Keratinocyte (primary cell): Measurements from ENCODE around the gene HAO2. TPM values are rescaled to one million over a fixed set of nuclear protein-coding genes. Genes with fewer than 3 reads are reported as not detected.

Experiments used
- DNase-seq: peaks from one replicate; pipeline ENCODE4 v3.0.0-alpha.2; 2011; ENCODE audit warnings: low read depth, missing footprints, low spot score
- FAIRE-seq: peaks from 2 replicates; lab custom pipeline; 2011; peaks lifted over from hg19 to GRCh38; lab: Jason Lieb, UNC
- H2AFZ ChIP-seq: 2 replicates; pipeline ENCODE4 v1.6.0; 2012; ENCODE audit warnings: low read length, control low read depth, inconsistent platforms; ENCODE audit not compliant: control insufficient read depth
- H3K27ac ChIP-seq: 2 replicates; pipeline ENCODE4 v1.5.1; 2011; ENCODE audit warnings: low read length; ENCODE audit not compliant: control insufficient read depth, insufficient read depth
- H3K27me3 ChIP-seq: 3 replicates; pipeline ENCODE4 v1.6.0; 2011; ENCODE audit warnings: low read length; ENCODE audit not compliant: control insufficient read depth, insufficient read depth; ENCODE audit errors: extremely low read depth
- H3K36me3 ChIP-seq, 2 experiments: 2 replicates in 1 of 2; 3 replicates in 1 of 2; pipeline ENCODE4 v1.5.1; 2011; ENCODE audit warnings: low read length in 2 of 2, mild to moderate bottlenecking in 1 of 2; ENCODE audit not compliant: control insufficient read depth in 2 of 2, insufficient read depth in 2 of 2; ENCODE audit errors: extremely low read depth in 1 of 2
- H3K4me1 ChIP-seq: 3 replicates; pipeline ENCODE4 v1.5.1; 2011; ENCODE audit warnings: low read length; ENCODE audit not compliant: control insufficient read depth, insufficient read depth; ENCODE audit errors: extremely low read depth
- H3K4me2 ChIP-seq: 3 replicates; pipeline ENCODE4 v1.6.0; 2011; ENCODE audit warnings: low read depth, low read length; ENCODE audit not compliant: control insufficient read depth, insufficient read depth; ENCODE audit errors: extremely low read depth
- H3K4me3 ChIP-seq, 3 experiments: fragments of 200-600 bp in 1 of 3; sonication (generic) in 1 of 3; 2 replicates in 2 of 3; 3 replicates in 1 of 3; pipeline ENCODE4 v1.5.1; 2011 to 2016; ENCODE audit warnings: low read length in 3 of 3, mild to moderate bottlenecking in 3 of 3, control low read depth in 2 of 3, inconsistent platforms in 1 of 3, low read depth in 1 of 3, mixed read lengths in 1 of 3, mixed run types in 1 of 3, moderate library complexity in 1 of 3; ENCODE audit not compliant: control insufficient read depth in 2 of 3, insufficient read depth in 2 of 3; ENCODE audit errors: extremely low read depth in 1 of 3
- H3K79me2 ChIP-seq: 2 replicates; pipeline ENCODE4 v1.6.0; 2012; ENCODE audit warnings: low read length; ENCODE audit not compliant: control insufficient read depth, insufficient read depth
- H3K9ac ChIP-seq: 3 replicates; pipeline ENCODE4 v1.6.0; 2011; ENCODE audit warnings: low read length; ENCODE audit not compliant: control insufficient read depth, insufficient read depth; ENCODE audit errors: extremely low read depth
- H3K9me1 ChIP-seq: 3 replicates; pipeline ENCODE4 v1.6.0; 2011; ENCODE audit warnings: low read length; ENCODE audit not compliant: control insufficient read depth, insufficient read depth; ENCODE audit errors: extremely low read depth
- H3K9me3 ChIP-seq: 2 replicates; pipeline ENCODE4 v1.5.1; 2012; ENCODE audit warnings: low read depth, low read length; ENCODE audit not compliant: control insufficient read depth
- H4K20me1 ChIP-seq: 3 replicates; pipeline ENCODE4 v1.6.0; 2011; ENCODE audit warnings: low read length; ENCODE audit not compliant: control insufficient read depth, insufficient read depth; ENCODE audit errors: extremely low read depth
- EZH2 ChIP-seq: IDR thresholded peaks from one replicate; pipeline ENCODE4 v1.6.1; 2012; ENCODE audit warnings: inconsistent platforms, mild to moderate bottlenecking, low read length, moderate library complexity
- dilution Hi-C: fragments of 300-500 bp; cut with MboI; formaldehyde crosslinking; loops from one replicate; pipeline ENCODE4 v1.7.0; 2020; ENCODE audit warnings: low sequenced_read_pairs; ENCODE audit not compliant: extremely low pct_ligation_motif_present
- polyA plus RNA-seq, 5 experiments: library from polyadenylated mRNA; depleted of rRNA in 3 of 5; stranded (reverse) in 3 of 5; stranded (forward) in 1 of 5; unstranded in 1 of 5; fragments of >200 nt; gene quantifications; 1 replicate in 1 of 5; 2 replicates in 3 of 5; 3 replicates in 1 of 5; pipeline versions ENCODE4 v1.2.1 to v1.2.3, GENCODE V29; 2011 to 2012; ENCODE audit warnings: missing spikeins in 2 of 5, low read depth in 1 of 5, low replicate concordance in 1 of 5
- TF ChIP-seq, protein P1 (sequence below), 3 experiments: IDR thresholded peaks in 1 of 3; conservative IDR thresholded peaks in 1 of 3; optimal IDR thresholded peaks in 1 of 3; 2 replicates in 2 of 3; 3 replicates in 1 of 3; pipeline versions ENCODE3 to v1.5.1; 2011; ENCODE audit warnings: low read length in 3 of 3, mild to moderate bottlenecking in 3 of 3, moderate library complexity in 2 of 3, control low read depth in 1 of 3, inconsistent platforms in 1 of 3; ENCODE audit not compliant: insufficient read depth in 2 of 3; ENCODE audit errors: extremely low read depth in 1 of 3

Gene HAO2
- polyA plus RNA-seq, 1 donor (not counting 4 experiments of a cell fraction or from before 2014, with no cell fraction given): not detected

DNA sequence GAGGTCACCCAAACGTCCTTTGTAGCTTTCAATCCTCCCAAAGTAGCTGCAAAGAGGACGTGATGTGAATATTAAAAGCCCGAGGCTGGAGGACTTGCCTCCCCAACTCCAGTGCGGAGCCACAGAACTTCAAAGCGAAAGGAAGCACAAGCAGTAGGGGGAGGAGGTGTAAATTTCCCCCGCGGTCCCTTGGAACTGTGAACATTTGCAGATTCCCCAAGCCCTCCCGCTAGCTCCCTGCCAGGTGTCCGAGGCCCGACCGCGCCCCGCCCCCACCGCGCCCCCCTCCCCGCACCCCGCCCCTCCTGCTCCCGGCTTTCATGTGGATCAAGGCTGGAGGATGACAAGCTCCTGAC, 41.5 kb upstream of the HAO2 start:
- DNase-seq (no peak), FAIRE-seq (no peak)
- peak overlapping the region; percentile 47 for H2AFZ ChIP-seq

DNA sequence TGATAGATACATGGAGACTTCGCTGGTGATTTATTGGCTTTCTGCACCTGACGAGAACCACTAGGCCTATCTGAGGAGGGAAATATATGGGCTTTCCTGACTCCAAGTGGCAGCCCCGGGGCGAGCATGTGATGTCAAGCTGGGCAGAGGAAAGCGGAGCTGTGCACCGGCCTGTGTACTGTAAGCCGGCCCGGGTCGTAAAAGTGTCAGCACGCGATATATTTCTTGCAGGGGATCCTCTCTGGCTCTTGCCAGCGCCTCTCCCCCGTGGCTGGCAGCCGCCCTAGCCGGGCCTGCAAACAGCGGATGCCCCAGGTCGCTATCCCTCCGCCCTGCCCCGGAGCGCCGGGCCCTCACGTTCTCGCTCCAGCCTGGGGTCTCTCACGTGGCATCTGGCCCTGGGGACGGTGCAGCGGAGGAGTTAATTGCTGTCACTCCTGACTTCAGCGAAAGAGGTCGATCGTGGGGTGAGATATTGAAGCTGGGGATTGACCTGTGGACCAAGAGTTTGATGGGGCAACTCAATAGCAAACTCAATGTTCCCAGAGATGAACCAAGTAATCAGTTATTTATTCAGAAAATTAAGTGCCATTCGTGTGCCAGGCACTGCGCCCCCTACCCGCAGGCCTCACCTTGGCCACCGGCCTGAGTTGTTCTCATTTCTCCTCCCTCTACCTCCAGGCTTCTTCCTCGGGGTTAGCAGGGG, 41.0 kb upstream of the HAO2 start:
- no peak overlapping the region for H3K9ac ChIP-seq
- dilution Hi-C loops: no loop called here
- H3K27ac ChIP-seq: no peak overlapping the region
- H3K4me2 ChIP-seq: peak overlapping the region; percentile 77
- H3K9me1 ChIP-seq: no peaks in the 10 kb centered on the region
- no peaks in the 10 kb centered on the region for H4K20me1 ChIP-seq
- H3K36me3 ChIP-seq: no peaks in the 10 kb centered on the region
- H3K4me1 ChIP-seq: peaks cover 5% of the 10 kb centered on the region
- FAIRE-seq (no peak), DNase-seq (no peak)
- TF ChIP-seq, protein P1, sequence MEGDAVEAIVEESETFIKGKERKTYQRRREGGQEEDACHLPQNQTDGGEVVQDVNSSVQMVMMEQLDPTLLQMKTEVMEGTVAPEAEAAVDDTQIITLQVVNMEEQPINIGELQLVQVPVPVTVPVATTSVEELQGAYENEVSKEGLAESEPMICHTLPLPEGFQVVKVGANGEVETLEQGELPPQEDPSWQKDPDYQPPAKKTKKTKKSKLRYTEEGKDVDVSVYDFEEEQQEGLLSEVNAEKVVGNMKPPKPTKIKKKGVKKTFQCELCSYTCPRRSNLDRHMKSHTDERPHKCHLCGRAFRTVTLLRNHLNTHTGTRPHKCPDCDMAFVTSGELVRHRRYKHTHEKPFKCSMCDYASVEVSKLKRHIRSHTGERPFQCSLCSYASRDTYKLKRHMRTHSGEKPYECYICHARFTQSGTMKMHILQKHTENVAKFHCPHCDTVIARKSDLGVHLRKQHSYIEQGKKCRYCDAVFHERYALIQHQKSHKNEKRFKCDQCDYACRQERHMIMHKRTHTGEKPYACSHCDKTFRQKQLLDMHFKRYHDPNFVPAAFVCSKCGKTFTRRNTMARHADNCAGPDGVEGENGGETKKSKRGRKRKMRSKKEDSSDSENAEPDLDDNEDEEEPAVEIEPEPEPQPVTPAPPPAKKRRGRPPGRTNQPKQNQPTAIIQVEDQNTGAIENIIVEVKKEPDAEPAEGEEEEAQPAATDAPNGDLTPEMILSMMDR (optimal IDR thresholded peaks at IDR 0.05 in 1 of 3, IDR thresholded peaks at IDR 0.05 in 1 of 3, conservative IDR thresholded peaks at IDR 0.05 in 1 of 3; ENCODE audit: extremely low read depth in 1 of 3, insufficient read depth in 2 of 3, low read length in 3 of 3): peak in 2 of 3 experiments; percentile 39 to 63
- no peak for TF ChIP-seq EZH2
- H3K79me2 ChIP-seq: no peaks in the 10 kb centered on the region
- H3K4me3 ChIP-seq: peak overlapping the region in 1 of 3 experiments; percentile 15
- H2AFZ ChIP-seq: peak overlapping the region; percentile 48
- H3K9me3 ChIP-seq: no peaks in the 10 kb centered on the region
- no peaks in the 10 kb centered on the region for H3K27me3 ChIP-seq

More for the DNA sequence above, 41.5 kb upstream of the HAO2 start:
- H3K9me1 ChIP-seq: no peaks in the 10 kb centered on the region
- H3K4me2 ChIP-seq: peak overlapping the region; percentile 77
- H4K20me1 ChIP-seq: no peaks in the 10 kb centered on the region
- H3K27ac ChIP-seq: no peak overlapping the region
- dilution Hi-C loops: no loop called here
- no peaks in the 10 kb centered on the region for H3K36me3 ChIP-seq
- H3K9ac ChIP-seq: no peak overlapping the region
- no peaks in the 10 kb centered on the region for H3K9me3 ChIP-seq
- H3K27me3 ChIP-seq: no peaks in the 10 kb centered on the region
- peak overlapping the region in 1 of 3 experiments; percentile 50 for H3K4me3 ChIP-seq
- peaks cover 5% of the 10 kb centered on the region for H3K4me1 ChIP-seq
- H3K79me2 ChIP-seq: no peaks in the 10 kb centered on the region
- TF ChIP-seq EZH2: no peak
- TF ChIP-seq, protein P1 (optimal IDR thresholded peaks at IDR 0.05 in 1 of 3, IDR thresholded peaks at IDR 0.05 in 1 of 3, conservative IDR thresholded peaks at IDR 0.05 in 1 of 3; ENCODE audit: extremely low read depth in 1 of 3, insufficient read depth in 2 of 3, low read length in 3 of 3): no peak
